Ishikawa (cell line): ENCODE measurements around the gene NOTCH2.

Experiments
- CEBPB ChIP-seq: IDR thresholded peaks from 2 replicates; pipeline ENCODE4 v1.6.1; 2012
- EP300 ChIP-seq: IDR thresholded peaks from 2 replicates; pipeline ENCODE4 v1.6.1; 2012; ENCODE audit warnings: borderline replicate concordance
- FOXM1 ChIP-seq: IDR thresholded peaks from 2 replicates; pipeline ENCODE4 v1.6.1; 2012; ENCODE audit warnings: low read depth, borderline replicate concordance
- TAF1 ChIP-seq: IDR thresholded peaks from 2 replicates; pipeline ENCODE4 v1.6.1; 2012; ENCODE audit warnings: low read depth, mild to moderate bottlenecking
- TEAD4 ChIP-seq: IDR thresholded peaks from 2 replicates; pipeline ENCODE4 v1.6.1; 2012
- YY1 ChIP-seq: IDR thresholded peaks from 2 replicates; pipeline ENCODE4 v1.6.1; 2012; ENCODE audit warnings: low read depth
- TF ChIP-seq, protein P1 (sequence below): IDR thresholded peaks from 2 replicates; pipeline ENCODE4 v1.6.1; 2012
- TF ChIP-seq, protein P2 (sequence below): IDR thresholded peaks from 2 replicates; pipeline ENCODE4 v1.6.1; 2012
- TF ChIP-seq, protein P3 (sequence below): IDR thresholded peaks from 2 replicates; pipeline ENCODE4 v1.6.1; 2012; ENCODE audit warnings: low read depth, mild to moderate bottlenecking

DNA sequence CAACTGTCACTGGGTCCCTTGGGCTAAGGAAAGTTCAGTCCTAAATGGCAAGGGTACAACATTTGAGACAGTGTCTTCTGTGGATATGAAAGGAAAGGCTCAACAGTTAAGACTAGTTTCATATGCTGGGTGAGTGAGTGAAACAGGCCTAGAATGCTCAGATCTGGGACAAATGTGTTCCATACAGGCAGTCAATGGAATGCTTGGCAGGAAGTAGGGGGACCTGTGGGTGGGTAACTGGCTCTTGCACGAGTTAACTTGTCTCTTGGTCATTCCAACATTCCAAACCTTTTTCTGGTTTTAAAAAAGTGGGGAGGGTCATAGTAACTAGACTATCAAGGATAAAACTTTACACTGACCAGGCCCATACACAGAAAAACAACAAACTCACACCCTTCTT, 155.4 kb downstream of the NOTCH2 start:
- TF ChIP-seq, protein P1, sequence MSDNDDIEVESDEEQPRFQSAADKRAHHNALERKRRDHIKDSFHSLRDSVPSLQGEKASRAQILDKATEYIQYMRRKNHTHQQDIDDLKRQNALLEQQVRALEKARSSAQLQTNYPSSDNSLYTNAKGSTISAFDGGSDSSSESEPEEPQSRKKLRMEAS: no peak
- TF ChIP-seq EP300: no peak
- TF ChIP-seq FOXM1: no peak
- TF ChIP-seq, protein P2, sequence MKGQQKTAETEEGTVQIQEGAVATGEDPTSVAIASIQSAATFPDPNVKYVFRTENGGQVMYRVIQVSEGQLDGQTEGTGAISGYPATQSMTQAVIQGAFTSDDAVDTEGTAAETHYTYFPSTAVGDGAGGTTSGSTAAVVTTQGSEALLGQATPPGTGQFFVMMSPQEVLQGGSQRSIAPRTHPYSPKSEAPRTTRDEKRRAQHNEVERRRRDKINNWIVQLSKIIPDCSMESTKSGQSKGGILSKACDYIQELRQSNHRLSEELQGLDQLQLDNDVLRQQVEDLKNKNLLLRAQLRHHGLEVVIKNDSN: no peak
- TF ChIP-seq TEAD4: no peak
- no peak for TF ChIP-seq TAF1
- TF ChIP-seq CEBPB: no peak
- TF ChIP-seq, protein P3, sequence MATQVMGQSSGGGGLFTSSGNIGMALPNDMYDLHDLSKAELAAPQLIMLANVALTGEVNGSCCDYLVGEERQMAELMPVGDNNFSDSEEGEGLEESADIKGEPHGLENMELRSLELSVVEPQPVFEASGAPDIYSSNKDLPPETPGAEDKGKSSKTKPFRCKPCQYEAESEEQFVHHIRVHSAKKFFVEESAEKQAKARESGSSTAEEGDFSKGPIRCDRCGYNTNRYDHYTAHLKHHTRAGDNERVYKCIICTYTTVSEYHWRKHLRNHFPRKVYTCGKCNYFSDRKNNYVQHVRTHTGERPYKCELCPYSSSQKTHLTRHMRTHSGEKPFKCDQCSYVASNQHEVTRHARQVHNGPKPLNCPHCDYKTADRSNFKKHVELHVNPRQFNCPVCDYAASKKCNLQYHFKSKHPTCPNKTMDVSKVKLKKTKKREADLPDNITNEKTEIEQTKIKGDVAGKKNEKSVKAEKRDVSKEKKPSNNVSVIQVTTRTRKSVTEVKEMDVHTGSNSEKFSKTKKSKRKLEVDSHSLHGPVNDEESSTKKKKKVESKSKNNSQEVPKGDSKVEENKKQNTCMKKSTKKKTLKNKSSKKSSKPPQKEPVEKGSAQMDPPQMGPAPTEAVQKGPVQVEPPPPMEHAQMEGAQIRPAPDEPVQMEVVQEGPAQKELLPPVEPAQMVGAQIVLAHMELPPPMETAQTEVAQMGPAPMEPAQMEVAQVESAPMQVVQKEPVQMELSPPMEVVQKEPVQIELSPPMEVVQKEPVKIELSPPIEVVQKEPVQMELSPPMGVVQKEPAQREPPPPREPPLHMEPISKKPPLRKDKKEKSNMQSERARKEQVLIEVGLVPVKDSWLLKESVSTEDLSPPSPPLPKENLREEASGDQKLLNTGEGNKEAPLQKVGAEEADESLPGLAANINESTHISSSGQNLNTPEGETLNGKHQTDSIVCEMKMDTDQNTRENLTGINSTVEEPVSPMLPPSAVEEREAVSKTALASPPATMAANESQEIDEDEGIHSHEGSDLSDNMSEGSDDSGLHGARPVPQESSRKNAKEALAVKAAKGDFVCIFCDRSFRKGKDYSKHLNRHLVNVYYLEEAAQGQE: no peak
- TF ChIP-seq YY1: no peak
